ENCODE results near the gene NAGLU.

DNA sequence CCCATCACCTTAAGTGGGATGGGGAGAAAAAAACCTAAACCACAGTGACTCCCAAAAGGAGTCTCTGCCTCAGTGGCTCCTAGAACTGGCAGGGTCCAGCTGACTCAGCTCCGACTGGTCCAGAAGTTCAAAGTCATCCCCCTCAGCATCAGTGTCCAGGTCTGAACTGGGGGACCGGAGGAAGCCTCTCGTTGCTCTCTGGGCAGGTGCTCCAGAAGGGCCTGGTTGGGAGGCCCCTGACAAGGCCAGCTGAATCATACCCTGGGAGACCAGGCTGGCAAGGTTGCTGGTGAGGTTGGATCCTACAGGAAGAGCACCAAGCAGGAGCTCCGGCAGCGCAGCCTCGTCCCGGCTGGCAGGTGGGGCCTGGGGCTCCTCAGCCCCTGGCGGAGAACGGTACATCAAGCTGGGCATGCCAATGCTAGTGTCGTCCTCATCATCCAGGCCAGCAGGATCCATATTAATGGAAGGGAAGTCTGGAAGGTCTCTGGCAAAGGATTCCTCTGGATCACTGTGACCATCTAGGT is 45.8 kb downstream of the NAGLU start:
- TF ChIP-seq, protein P1, sequence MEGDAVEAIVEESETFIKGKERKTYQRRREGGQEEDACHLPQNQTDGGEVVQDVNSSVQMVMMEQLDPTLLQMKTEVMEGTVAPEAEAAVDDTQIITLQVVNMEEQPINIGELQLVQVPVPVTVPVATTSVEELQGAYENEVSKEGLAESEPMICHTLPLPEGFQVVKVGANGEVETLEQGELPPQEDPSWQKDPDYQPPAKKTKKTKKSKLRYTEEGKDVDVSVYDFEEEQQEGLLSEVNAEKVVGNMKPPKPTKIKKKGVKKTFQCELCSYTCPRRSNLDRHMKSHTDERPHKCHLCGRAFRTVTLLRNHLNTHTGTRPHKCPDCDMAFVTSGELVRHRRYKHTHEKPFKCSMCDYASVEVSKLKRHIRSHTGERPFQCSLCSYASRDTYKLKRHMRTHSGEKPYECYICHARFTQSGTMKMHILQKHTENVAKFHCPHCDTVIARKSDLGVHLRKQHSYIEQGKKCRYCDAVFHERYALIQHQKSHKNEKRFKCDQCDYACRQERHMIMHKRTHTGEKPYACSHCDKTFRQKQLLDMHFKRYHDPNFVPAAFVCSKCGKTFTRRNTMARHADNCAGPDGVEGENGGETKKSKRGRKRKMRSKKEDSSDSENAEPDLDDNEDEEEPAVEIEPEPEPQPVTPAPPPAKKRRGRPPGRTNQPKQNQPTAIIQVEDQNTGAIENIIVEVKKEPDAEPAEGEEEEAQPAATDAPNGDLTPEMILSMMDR (IDR thresholded peaks at IDR 0.05), result no peak
- no peak for TF ChIP-seq POLR2A (IDR thresholded peaks at IDR 0.05)
